ENCODE measurements around the gene SCARF2.

SCARF2 gene

DNA sequence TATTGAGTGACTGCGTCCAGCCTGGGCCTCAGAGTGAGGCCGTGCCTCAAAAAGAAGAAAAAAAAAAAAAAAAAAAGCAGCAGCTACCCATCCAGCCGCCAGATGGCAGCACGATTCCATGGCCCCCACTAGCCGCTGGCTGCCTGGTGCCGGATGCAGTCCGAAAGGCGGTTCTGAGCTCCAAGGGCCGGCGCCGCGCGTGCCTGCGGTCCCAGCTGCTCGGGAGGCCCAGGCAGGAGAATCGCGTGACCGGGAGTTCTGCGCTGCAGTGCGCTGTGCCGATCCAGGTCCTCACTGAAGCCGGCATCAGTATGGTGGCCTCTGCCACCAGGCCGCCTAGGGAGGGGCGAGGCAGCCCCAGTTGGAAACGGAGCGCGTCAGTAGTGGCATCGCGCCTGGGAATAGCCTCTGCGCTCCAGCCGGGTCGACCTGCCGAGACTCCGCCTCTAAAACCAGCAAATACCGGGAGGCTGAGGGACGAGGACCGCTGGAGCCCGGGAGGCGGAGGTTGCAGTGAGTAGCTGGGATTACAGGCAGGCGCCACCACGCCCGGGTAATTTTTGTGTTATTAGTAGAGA lies 19.3 kb downstream of the SCARF2 start (continued):
- no peak for TF ChIP-seq ZNF274 (IDR thresholded peaks at IDR 0.05; ENCODE audit: low read length)
- TF ChIP-seq ZNF274 (tag by site-specific recombination; IDR thresholded peaks at IDR 0.05; ENCODE audit: borderline replicate concordance) = no peak
- no peak for TF ChIP-seq ZBTB48 (tag by site-specific recombination; IDR thresholded peaks at IDR 0.05)
- TF ChIP-seq ZNF24 (tag by site-specific recombination; IDR thresholded peaks at IDR 0.05) = no peak
- TF ChIP-seq CTCF (tag by site-specific recombination; IDR thresholded peaks at IDR 0.05) = peak; percentile 96
- TF ChIP-seq GLIS2 (tag by site-specific recombination; IDR thresholded peaks at IDR 0.05) = peak; percentile 37; the same call in 1 of the 2 replicates
- TF ChIP-seq KLF8 (tag by site-specific recombination; IDR thresholded peaks at IDR 0.05) = peak; percentile 79; the same call in 1 of the 2 replicates
- TF ChIP-seq ZNF311 (tag by site-specific recombination; IDR thresholded peaks at IDR 0.05; ENCODE audit: borderline replicate concordance) = no peak
- peak; percentile 40; the same call in 1 of the 2 replicates for TF ChIP-seq SP2 (tag by site-specific recombination; IDR thresholded peaks at IDR 0.05)
- TF ChIP-seq, protein P1, sequence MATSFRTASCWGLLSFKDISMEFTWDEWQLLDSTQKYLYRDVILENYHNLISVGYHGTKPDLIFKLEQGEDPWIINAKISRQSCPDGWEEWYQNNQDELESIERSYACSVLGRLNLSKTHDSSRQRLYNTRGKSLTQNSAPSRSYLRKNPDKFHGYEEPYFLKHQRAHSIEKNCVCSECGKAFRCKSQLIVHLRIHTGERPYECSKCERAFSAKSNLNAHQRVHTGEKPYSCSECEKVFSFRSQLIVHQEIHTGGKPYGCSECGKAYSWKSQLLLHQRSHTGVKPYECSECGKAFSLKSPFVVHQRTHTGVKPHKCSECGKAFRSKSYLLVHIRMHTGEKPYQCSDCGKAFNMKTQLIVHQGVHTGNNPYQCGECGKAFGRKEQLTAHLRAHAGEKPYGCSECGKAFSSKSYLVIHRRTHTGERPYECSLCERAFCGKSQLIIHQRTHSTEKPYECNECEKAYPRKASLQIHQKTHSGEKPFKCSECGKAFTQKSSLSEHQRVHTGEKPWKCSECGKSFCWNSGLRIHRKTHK (tag by site-specific recombination; IDR thresholded peaks at IDR 0.05) = no peak
- no peak for TF ChIP-seq PRDM6 (tag by site-specific recombination; IDR thresholded peaks at IDR 0.05)
- no peak for TF ChIP-seq KLF9 (tag by site-specific recombination; IDR thresholded peaks at IDR 0.05; ENCODE audit: low read depth)
- no peak for TF ChIP-seq YY2 (tag by site-specific recombination; IDR thresholded peaks at IDR 0.05)
- TF ChIP-seq ZNF341 (tag by site-specific recombination; IDR thresholded peaks at IDR 0.05; ENCODE audit: low read depth) = peak; percentile 94
- TF ChIP-seq ZBTB7A (tag by site-specific recombination; IDR thresholded peaks at IDR 0.05; ENCODE audit: low read depth) = 0 out of 2 replicates have a peak, but pooled peaks have one; percentile 31
- TF ChIP-seq KLF7 (tag by site-specific recombination; IDR thresholded peaks at IDR 0.05; ENCODE audit: borderline replicate concordance) = no peak
- TF ChIP-seq ELK4 (IDR thresholded peaks at IDR 0.05; ENCODE audit: borderline replicate concordance, low read depth, low read length) = no peak
- no peak for TF ChIP-seq ZNF23 (tag by site-specific recombination; IDR thresholded peaks at IDR 0.05; ENCODE audit: borderline replicate concordance)
- TF ChIP-seq ZNF404 (tag by site-specific recombination; IDR thresholded peaks at IDR 0.05) = no peak
- no peak for TF ChIP-seq ZNF548 (tag by site-specific recombination; IDR thresholded peaks at IDR 0.05)
- TF ChIP-seq ZNF654 (tag by site-specific recombination; IDR thresholded peaks at IDR 0.05; ENCODE audit: low read depth) = peak; percentile 89
- peak; percentile 66; the same call in 1 of the 2 replicates for TF ChIP-seq ZFP37 (tag by site-specific recombination; IDR thresholded peaks at IDR 0.05)
- TF ChIP-seq WT1 (tag by site-specific recombination; IDR thresholded peaks at IDR 0.05) = no peak
- no peak for TF ChIP-seq ZFP41 (tag by site-specific recombination; IDR thresholded peaks at IDR 0.05; ENCODE audit: borderline replicate concordance)
- no peak for TF ChIP-seq PRDM2 (tag by site-specific recombination; IDR thresholded peaks at IDR 0.05; ENCODE audit: borderline replicate concordance)
- TF ChIP-seq ZNF596 (tag by site-specific recombination; IDR thresholded peaks at IDR 0.05) = no peak
- TF ChIP-seq ZNF585B (tag by site-specific recombination; IDR thresholded peaks at IDR 0.05) = no peak
- TF ChIP-seq ZEB2 (tag by site-specific recombination; IDR thresholded peaks at IDR 0.05) = peak; percentile 75; the same call in 1 of the 2 replicates
- TF ChIP-seq ZNF549 (tag by site-specific recombination; IDR thresholded peaks at IDR 0.05) = no peak

All from HEK293 (cell line).